GM12891 (cell line): ENCODE results near the gene DCLK2.

Experiments used
- POLR2A ChIP-seq: IDR thresholded peaks from 2 replicates; pipeline ENCODE4 v1.6.1; 2011; ENCODE audit warnings: low read depth, low read length, control low read depth
- POLR2AphosphoS5 ChIP-seq: IDR thresholded peaks from 2 replicates; pipeline ENCODE4 v1.6.1; 2011; ENCODE audit warnings: low read depth, low read length, control low read depth
- POU2F2 ChIP-seq: IDR thresholded peaks from 2 replicates; pipeline ENCODE4 v1.6.1; 2011; ENCODE audit warnings: low read depth, mild to moderate bottlenecking, control low read depth, low read length, moderate library complexity
- SPI1 ChIP-seq: IDR thresholded peaks from 2 replicates; pipeline ENCODE4 v1.6.1; 2011; ENCODE audit warnings: low read depth, low read length, control low read depth
- TAF1 ChIP-seq: IDR thresholded peaks from 2 replicates; pipeline ENCODE4 v1.6.1; 2011; ENCODE audit warnings: low read depth, low read length, control low read depth

GRCh38 chr4:150074064-150074463, 4.2 kb upstream of the DCLK2 start:
- no peak for TF ChIP-seq TAF1
- no peak for TF ChIP-seq POLR2A
- no peak for TF ChIP-seq POU2F2
- TF ChIP-seq POLR2AphosphoS5 = no peak
- TF ChIP-seq SPI1 = no peak
